GM13977 (cell line): ENCODE results near the gene PRR13.
"Not testable (repeated sequence)": the region's sequence is repeated elsewhere in the genome, so short reads cannot be mapped to it uniquely, and the experiment has no call there.

Source experiments
- DNase-seq: peaks from one replicate; pipeline ENCODE4 v3.0.0; 2012; ENCODE audit warnings: low spot score
- in situ Hi-C: fragments of 300-500 bp; cut with MboI; formaldehyde crosslinking; loops from one replicate; pipeline ENCODE4 v1.12.0; 2022; ENCODE audit warnings: low sequenced_read_pairs, low pct_unique_long_range_greater_than_20kb, mixed read lengths, inconsistent platforms; ENCODE audit not compliant: unreplicated experiment
- TF ChIP-seq, protein P1 (sequence below): IDR thresholded peaks from 2 replicates; pipeline ENCODE4 v1.5.1; 2012; ENCODE audit warnings: mild to moderate bottlenecking, control low read depth; ENCODE audit not compliant: insufficient read depth; ENCODE audit errors: extremely low read depth, missing control alignments

The PRR13 gene

DNA sequence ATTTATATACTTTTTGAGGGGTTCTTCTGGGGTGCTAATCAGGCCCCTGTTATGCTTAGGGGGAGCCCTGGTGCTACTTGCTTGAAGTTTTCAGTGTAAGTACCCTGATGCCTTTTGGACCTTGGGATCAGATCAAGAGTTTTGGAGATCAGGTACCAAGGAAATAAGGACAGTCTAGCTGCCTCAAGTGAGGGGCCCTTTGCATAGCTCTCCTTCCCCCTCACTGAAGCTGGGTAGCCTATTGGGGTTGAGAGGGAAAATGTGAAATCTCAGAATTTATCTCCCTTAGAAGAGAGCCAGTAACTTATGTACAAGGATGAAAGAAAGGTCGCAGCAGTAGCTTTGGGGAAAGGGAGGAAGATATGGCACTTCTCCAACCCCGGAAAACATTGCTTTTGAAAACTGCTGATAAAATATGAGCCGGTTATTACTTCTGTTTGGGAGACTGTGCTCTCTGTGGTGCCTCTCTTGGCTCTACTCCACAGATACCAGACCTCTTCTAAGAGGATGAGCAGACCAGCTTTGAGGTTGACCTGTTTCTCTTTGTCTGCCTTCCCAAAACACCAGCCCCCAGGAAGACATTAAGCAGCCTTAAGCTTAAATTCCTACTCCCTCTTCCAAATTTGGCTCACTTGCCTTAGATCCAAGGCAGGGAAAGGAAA is 26.6 kb upstream of the PRR13 start:
- in situ Hi-C loops, result no loop called here
- DNase-seq, result no peak
- TF ChIP-seq, protein P1, sequence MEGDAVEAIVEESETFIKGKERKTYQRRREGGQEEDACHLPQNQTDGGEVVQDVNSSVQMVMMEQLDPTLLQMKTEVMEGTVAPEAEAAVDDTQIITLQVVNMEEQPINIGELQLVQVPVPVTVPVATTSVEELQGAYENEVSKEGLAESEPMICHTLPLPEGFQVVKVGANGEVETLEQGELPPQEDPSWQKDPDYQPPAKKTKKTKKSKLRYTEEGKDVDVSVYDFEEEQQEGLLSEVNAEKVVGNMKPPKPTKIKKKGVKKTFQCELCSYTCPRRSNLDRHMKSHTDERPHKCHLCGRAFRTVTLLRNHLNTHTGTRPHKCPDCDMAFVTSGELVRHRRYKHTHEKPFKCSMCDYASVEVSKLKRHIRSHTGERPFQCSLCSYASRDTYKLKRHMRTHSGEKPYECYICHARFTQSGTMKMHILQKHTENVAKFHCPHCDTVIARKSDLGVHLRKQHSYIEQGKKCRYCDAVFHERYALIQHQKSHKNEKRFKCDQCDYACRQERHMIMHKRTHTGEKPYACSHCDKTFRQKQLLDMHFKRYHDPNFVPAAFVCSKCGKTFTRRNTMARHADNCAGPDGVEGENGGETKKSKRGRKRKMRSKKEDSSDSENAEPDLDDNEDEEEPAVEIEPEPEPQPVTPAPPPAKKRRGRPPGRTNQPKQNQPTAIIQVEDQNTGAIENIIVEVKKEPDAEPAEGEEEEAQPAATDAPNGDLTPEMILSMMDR, result no peak

DNA sequence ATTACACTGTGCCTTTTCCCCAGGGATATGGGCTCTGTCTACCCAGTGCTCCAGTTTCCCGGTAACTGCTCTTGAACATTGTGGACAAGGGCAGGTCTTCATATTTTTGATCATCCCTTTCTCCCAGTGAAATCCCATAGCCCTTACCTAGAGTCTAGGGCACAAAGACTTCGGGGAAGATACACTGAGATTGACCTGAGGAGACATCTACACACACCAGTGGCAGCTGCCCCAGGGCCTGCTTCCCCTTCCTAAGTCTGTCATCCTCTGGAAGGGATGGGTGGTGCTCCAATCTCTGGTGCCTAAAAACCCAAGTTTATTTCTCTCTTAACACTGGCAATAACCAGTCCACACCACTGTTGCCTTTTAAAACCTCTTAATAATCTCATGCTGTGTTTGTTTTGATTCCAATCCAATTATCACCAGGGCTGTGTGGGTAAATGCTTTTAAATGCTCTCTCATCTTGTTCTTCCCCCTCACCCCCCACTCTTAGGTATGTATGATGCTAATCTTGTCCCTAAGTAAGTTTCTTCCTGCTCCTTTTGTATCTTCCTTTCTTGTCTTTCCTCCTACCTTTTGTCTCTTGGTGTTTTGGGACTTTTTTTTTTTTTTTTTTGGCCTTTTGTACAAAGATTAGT is 25.7 kb upstream of the PRR13 start:
- in situ Hi-C loops, result not testable (repeated sequence)

DNA sequence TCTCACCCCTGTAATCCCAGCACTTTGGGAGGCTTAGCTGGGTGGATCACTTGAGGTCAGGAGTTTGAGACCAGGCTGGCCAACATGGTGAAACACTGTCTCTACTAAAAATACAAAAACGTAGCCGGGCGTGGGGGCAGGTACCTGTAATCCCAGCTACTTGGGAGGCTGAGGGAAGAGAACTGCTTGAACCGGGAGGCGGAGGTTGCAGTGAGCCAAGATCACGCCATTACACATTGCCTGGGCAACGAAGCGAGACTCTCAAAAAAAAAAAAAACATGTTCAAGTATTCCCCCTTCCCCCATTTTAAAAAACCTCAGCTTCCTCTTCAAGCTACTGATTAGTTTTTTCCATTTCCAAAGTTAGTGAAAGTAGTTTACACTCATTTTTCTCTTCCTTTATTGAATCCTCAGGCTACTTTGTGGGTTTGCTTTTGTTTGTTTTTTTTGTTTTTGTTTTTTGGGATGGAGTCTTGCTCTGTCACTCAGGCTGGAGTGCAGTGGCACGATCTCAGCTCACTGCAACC is 24.2 kb upstream of the PRR13 start:
- DNase-seq, in situ Hi-C loops: not testable (repeated sequence)

More for the DNA sequence above, 25.7 kb upstream of the PRR13 start:
- DNase-seq, result not testable (repeated sequence)

DNA sequence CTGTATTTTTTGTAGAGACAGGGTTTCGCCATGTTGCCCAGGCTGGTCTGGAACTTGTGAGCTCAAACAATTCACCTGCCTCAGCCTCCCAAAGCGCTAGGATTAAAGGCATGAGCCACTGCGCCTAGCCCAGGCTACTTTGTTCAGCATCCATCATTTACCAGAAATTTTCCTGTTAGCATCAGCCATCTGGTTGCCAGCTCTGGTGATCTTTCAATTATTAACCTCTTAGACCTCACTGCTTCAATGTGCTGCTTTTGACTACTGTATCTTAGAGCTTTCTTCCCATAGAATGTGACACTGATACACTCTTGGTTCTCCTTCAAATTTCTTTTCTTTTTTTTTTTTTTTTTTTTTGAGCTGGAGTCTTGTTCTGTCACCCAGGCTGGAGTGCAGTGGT is 23.3 kb upstream of the PRR13 start:
- DNase-seq, result no peak
- TF ChIP-seq, protein P1, result no peak
- in situ Hi-C loops, result no loop called here

DNA sequence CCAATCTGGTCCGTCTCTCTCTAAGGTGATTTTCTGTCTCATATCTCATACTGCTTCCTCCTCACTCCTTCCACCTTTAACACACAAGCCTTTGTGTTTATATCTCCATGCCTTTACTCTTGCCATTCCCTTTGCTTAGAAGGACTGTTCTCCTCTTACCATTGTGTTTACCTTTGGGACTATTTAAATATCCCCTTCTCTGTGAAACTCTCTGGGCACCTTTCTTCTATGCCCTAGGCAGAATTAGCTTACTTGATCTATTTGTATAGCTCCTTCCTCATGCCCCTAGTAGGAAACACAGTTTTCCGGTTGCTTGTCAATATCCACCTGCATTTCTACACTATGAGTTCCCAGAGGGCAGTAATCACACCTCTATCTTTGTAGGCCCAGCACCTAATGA is 21.8 kb upstream of the PRR13 start:
- in situ Hi-C loops, result loop anchor here (5.0 kb wide), 1 partner anchor 67 kb away; no protein-coding TSS in a partner anchor
- DNase-seq, result no peak
- TF ChIP-seq, protein P1, result no peak

DNA sequence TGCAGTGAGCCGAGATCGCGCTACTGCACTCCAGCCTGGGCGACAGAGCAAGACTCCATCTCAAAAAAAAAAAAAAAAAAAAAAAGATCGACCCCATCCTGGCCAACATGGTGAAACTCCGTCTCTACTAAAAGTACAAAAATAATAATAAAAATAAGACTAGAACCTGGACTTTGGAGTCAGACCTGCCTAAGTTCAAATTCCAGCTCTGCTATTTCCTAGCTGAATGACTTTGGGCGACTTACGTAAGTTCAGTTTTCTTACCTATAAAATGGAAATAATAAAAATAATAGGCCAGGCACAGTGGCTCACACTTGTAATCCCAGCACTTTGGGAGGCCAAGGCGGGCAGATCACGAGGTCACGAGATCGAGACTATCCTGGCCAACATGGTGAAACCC is 19.3 kb upstream of the PRR13 start:
- DNase-seq, result not testable (repeated sequence)
- in situ Hi-C loops, result loop anchor here (5.0 kb wide), 1 partner anchor 70 kb away; no protein-coding TSS in a partner anchor

DNA sequence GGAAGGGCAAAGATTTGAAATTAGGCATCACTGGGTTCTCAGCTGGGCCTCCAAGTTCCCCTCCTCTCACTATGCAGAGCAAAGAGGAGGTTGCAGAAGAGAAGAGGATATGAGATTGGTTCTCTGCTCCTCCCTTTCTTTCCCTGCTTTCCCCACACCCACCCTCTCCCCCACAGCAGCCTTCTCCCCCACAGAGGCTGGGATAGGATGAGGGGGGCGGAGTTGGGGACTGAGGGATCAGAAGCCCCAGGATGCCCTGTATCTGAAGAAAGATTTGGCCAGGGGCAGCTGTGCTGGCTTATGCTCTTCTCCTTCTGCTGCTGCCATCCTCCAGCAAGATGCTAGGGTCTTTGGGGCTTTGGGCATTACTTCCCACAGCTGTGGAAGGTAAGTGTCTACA is 17.9 kb upstream of the PRR13 start, which contains the start of gene AMHR2:
Gene AMHR2, plus strand, starts transcription at position 259 of the 400 bp plus-strand sequence. Its CDS starts 80 bp downstream, at position 339.
- TF ChIP-seq, protein P1, result no peak
- no peak for DNase-seq
- in situ Hi-C loops, result loop anchor here (5.0 kb wide), 1 partner anchor 71 kb away; no protein-coding TSS in a partner anchor

DNA sequence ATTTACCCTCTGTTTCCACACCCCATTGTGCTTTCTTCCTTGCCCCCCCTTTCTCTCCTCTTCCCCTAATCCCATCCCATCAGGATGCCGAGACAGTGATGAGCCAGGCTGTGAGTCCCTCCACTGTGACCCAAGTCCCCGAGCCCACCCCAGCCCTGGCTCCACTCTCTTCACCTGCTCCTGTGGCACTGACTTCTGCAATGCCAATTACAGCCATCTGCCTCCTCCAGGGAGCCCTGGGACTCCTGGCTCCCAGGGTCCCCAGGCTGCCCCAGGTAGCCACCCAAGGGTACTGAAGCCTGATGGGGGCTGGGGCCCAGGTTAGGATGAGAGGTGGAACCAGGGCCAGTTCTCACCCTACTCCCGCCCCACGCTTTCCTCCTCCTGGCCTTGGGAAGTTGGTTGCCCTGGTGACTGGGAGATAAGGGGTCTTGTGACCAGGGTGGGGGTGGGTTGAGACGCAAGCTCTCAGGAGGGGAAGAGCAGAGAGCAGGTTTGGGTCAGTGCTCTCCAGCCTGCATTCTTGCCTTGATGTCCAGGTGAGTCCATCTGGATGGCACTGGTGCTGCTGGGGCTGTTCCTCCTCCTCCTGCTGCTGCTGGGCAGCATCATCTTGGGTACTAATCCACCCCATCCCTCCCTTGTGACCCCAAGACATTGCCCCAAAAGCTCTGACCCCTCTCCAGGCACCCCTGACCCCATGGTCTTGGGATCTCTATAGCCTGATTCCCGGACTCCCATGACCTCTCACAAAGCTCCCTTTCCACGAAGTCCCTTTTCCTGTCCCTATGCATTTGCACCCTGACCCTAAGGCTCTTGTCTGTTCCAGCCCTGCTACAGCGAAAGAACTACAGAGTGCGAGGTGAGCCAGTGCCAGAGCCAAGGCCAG is 16.7 kb upstream of the PRR13 start:
- DNase-seq, result no peak
- TF ChIP-seq, protein P1, result no peak
- in situ Hi-C loops, result loop anchor here (5.0 kb wide), 1 partner anchor 73 kb away; no protein-coding TSS in a partner anchor
